ENCODE data around the gene PSIP1.
"Not testable (repeated sequence)": the region's sequence is repeated elsewhere in the genome, so short reads cannot be mapped to it uniquely, and the experiment has no call there.

PSIP1 gene

DNA sequence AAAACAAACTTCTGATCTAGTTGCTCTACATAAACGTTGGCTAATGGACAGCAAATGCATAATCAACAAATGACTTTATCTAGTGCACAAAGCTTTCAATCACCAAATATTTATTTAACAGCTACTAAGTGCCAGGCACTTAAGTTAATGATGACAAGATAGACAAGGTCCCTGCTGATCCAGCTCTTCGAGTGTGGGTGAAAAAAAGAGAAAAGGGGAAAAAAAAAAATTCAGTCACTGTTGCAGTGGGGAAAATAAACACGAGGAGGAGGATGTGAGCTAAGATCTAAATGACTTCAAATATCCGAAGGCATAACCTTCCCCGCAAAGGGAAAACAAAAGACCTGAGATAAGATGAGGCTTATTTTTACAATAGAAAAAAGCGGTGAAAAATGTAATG lies 9.6 kb downstream of the PSIP1 start:
- no peak for DNase-seq

DNA sequence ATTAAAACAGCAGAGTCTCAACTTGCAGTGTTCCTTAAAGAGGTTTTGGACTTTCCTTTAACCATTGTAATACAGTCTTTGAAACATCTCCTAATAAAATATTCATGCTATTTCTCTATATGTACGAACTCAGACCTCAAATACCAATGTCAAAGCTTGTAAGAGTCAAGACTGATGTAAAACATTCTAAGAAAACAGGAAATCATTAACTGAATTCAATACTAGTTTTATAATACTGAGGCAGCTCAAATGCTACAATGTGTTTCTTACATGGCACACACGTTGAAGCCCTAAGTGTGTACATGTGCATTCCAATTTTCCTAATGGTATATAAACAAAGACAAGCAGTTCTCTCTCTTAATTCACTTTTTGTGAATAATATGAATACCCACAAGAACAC lies 11.6 kb downstream of the PSIP1 start:
- no peak for DNase-seq

DNA sequence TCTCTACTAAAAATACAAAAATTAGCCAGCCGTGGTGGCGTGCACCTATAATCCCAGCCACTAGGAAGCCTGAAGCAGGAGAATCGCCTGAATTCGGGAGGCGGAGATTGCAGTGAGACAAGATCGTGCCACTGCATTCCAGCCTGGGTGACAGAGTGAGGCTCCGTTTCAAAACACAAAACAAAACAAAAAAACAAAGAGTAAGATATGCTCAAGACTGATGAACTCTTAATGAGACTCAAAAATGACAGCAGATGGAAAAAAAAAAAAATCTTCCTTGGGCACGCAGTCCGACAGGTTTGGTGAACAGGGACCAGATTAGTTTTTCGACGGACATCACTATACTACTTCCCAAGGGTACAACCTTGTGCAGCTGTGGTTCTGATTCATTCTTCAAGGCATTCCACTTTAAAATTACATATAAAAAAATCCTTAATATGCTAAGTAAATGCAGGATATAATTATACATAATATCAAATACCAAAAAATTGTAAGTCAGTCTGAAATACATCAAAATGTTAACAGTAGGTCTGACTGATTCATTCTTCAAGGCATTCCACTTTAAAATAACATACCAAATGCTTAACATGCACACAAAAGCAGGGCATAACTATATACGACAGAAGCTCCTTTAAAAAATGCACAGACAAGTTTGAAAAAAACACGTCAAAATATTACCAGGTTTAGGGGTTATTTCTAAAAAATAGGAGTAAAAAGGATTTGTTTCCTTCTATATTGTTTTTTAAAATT lies 12.3 kb downstream of the PSIP1 start:
- DNase-seq: no peak

DNA sequence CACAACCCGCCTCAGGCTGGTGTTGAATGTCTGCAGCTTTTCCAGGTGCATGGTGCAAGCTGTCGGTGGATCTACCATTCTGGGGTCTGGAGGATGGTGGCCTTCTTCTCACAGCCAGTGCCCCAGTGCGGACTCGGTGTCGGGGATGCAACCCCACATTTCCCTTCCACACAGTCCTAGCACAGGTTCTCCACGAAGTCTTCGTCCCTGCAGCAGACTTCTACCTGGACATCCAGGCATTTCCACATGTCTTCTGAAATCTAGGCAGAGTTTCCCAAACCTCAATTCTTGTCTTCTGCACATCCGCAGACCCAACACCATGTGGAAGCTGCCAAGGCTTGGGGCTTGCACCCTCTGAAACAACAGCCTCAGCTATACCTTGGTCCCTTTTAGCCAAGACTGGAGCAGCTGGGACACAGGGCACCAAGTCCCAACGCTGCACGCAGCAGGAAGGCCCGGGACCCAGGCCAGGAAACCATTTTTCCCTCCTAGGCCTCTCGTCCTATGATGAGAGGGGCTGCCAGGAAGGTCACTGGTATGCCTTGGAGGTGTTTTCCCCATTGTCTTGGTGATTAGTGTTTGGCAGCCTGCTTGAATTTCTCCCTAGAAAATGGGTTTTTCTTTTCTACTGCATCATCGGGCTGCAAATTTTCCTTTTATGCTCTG lies 18.2 kb downstream of the PSIP1 start:
- no peak for DNase-seq

DNA sequence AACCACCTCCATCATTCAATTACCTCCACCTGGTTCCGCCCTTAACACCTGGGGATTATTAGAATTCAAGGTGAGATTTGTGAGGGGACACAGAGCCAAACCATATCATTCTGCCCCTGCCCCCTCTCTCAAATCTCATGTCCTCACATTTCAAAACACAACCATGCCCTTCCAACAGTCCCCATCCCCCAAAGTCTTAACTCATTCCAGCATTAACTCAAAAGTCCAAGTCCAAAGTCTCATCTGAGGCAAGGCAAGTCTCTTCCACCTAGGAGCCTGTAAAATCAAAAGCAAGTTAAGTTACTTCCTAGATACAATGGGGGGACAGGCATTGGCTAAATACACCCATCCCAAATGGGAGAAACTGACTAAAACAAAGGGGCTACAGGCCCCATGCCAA lies 18.8 kb downstream of the PSIP1 start:
- no peak for DNase-seq

DNA sequence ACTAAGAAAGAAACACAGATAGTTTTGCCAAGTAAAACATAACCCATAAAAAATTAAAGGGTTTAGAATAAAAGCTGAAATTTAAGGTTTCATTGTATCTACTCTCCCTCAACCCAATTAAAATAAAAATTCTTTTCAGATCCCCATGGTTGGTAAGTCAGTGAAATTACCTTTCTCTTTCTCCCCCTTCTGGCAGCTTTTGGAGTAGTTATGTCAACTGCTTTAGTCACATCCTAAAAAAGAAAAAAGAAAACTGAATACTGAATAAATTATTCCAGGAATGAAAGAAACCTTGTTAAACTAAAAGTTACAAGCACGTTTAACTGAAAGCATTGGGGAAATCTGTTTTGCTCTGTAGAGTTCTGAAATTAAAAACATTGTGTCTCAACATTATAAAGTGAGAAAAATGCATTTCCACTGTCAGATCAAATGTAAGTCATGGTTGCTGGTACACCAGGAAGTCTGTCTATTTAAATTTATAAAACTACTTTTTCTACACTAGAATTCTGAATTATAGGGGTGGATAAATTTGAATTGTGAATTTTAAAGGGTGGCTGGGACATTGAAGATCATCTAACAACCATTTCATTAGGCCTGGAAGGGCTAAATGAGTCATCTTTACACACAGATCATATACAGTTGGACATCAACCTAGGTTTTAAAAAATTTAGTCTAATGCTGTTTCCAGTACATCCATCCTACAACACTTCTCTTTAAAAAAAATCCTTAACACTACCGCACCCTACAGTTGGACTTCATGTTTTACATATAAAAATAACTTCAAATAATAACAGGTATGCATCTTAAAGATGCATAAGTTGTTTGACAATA lies 24.7 kb downstream of the PSIP1 start:
- DNase-seq: no peak

DNA sequence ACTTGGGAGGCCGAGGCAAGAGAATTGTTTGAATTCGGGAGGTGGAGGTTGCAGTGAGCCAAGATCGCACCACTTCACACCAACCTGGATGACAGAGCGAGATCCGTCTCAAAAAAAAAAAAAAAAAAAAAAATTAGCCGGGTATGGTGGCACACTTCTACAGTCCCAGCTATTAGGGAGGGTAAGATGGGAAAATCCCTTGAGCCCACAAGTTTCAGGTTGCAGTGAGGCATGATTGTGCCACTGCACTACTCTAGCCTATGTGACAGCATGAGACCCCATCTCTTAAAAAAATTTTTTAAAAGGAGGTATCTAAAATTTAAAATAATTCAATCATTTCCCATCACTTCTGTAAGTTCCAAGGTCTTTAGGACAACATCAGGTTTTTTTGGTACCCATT lies 26.0 kb downstream of the PSIP1 start:
- no peak for DNase-seq

DNA sequence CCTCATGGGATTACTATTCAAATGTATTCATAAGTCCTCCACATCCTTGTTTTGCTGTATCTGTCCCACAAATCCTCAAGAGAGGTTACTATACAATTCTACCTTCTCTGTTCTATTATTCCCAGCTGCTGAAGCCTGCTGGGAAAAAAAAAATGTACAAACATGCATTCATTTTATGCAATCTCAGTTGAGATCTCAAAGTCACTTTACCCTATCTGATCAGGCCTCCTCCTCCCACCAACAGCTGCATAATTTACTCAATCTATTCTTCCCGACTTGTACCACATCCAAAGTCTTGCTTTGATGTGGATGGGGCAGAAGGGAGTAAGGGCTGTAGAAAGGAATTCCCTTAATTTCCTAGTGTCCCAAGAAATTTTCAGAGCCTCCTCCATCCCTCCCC lies 28.6 kb downstream of the PSIP1 start:
- DNase-seq: no peak

DNA sequence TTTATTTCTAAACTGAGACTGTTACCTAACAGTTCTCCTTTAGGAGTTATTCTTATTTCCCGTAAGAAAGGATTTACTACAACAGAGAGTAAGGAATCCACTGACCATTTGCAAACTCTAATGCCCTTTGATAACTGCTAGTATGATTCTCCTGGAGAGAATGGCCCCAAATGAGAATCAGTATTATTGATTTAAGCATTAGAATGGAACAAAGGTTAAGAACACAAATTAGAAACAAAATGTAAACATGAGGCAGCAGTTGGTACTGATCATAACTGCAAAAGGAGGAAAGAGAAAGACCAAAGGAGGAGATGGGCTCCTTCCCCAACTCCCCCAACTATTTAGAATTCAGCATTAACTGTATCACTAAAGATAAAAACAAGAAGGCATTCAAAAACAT lies 30.7 kb downstream of the PSIP1 start:
- DNase-seq: no peak

DNA sequence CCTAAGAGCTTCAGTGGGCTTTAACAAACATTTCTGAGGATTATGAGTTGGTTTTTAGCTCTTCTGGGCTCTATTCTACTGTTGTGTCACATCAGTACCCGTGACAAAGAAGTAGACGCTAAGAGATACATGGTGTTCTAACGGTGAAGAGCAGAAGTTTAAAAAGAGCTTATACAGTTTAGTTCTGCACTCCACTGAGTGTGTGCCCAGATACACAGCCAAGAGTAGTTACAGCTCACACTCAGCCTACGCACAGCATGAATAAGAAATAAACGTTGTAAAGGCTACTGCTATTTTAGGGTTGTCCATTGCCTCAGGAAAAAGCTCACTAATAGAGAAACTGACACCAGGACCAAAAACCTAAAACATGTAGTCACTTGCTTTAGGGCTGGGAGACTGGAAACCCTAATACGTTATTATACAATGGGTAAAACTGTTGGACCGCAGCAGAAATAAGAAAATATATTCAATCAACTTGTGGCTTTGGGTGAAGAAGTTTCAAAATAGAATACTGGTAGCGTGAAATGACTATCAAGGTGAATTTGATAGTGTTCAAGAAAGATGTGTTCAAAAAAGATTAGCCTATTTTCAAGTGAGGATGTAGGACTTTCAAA lies 34.7 kb downstream of the PSIP1 start:
- DNase-seq: no peak

DNA sequence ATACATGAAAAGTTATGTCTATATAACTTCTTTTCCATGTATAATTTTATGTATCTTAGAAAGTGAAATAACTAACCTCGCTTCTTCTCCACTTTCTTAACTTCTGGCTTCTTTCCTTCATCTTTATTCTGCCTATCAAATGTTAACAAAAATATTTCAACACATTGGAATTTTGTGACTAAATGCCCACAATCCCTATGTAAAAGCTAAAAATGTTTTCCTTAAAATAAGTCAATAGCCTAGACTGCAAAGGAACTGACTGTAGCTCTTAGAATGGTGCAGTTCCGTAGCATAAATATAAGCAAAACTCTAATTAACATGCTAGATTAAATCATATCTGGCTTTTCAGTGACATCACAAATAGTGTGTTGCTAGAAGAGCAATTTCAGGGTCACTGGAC lies 40.9 kb downstream of the PSIP1 start:
- DNase-seq: no peak

DNA sequence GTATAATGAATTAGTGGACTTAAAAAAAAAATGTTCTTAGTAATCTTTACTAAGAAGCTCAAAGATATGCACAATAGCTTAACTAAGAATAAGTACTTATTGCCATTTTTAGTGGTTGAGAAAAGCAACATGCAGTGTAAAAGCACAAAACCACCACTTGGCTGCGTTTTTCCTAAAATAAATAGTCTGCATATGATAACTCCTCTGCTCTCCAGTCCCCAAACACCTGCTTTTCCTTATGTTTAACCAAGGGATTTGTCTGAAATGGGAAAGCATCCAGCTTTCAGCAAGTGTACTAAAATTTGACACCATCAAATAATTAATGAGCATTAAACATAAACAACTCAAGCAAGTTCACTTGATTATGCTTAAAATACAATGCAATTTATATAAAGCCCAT lies 41.4 kb downstream of the PSIP1 start:
- no peak for DNase-seq

DNA sequence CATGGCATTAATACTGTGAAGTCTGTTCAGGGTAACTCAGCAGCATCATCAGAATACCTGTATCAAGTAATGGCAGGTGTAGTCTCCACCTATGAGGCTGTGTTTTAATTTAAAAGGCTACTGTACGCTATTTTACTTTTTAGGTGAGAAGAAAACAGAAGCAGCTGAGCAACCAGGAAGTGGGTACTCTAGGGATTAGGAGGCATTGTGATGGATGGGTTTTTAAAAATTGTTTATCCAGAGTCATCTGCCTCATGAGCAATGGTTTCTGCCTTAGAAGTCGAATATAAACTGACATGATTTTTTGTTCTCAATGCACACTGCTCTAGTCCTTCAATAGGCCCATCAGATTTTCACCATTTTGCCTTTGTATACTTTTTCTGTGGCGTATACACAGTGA lies 42.6 kb downstream of the PSIP1 start:
- no peak for DNase-seq

DNA sequence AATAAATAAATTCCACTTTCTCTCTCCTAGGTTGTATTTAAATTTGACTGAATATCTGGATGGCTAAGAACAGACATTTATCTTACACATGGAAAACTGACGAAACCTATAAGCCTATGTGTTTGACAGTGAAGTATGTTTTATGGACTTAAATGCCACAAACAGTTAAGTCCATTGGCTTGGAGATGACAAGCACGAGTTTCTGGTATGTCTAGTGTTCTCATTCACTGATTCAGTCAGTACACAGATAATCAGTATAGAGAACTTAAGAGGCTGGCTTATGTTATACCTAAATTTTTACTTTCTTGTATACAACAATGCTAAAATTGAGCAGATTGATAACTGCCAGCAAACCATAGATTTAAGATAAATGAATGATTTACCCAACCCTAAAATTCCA lies 49.2 kb downstream of the PSIP1 start:
- DNase-seq: no peak

DNA sequence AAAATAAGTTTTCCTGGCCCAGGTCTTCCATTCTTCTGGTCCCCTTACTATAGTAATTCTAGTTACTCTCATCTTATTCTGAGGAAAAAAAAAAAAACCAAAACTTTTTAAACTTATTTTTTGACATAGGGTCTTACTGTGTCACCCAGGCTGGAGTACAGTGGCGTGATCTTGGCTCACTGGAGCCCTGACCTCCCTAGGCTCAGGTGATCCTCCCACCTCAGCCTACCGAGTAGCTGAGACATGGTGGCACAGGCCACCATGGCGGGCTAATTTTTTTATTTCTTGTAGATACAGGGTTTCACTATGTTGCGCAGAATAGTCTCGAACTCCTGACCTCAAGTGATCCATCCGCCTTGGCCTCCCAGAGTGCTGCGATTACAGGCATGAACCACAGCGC lies 49.7 kb downstream of the PSIP1 start:
- DNase-seq: no peak

DNA sequence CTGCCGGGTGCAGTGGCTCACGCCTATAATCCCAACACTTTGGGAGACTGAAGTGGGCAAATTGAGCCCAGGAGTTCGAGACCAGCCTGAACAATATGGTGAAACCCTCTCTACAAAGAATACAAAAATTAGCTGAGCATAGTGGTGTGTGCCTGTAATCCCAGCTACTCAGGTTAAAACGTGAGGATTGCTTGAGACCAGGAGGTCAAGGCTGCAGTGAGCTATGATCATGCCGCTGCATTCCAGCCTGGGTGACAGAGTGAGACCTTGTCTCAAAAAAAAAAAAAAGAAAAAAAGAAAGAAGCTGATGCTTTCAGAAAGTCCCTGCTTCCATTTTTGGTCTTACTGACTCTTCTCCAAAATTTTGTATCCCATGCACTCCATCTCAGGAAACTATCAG lies 56.8 kb downstream of the PSIP1 start:
- no peak for DNase-seq

DNA sequence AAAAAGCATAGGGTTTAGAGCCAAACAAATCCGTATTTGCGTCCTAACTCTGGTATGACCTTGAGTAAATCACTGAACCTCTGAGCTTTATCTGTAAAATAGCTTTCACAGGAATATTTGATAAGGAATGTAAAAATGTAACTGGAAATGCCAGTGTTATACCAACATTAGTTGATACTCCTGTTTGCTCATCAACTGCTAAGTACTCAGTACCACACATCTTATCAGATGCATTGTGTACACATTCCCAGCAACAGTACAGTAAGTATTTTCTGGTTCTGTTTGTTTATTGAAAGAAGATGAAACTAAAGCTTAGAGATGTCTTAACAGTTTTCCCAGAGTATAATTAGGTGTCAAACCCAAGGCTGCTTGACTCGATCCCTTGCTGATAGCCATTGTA lies 66.6 kb downstream of the PSIP1 start:
- no peak for DNase-seq

DNA sequence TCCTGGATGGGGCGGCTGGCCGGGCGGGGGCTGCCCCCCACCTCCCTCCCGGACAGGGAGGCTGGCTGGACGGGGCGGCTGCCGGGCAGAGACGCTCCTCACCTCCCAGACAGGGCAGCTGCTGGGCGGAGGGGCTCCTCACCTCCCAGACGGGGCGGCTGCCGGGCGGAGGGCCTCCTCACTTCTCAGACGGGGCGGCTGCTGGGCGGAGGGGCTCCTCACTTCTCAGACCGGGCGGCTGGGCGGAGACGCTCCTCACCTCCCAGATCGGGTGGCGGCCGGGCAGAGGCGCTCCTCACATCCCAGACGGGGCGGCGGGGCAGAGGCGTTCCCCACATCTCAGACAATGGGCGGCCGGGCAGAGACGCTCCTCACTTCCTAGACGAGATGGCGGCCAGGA lies 68.5 kb downstream of the PSIP1 start:
- not testable (repeated sequence) for DNase-seq

DNA sequence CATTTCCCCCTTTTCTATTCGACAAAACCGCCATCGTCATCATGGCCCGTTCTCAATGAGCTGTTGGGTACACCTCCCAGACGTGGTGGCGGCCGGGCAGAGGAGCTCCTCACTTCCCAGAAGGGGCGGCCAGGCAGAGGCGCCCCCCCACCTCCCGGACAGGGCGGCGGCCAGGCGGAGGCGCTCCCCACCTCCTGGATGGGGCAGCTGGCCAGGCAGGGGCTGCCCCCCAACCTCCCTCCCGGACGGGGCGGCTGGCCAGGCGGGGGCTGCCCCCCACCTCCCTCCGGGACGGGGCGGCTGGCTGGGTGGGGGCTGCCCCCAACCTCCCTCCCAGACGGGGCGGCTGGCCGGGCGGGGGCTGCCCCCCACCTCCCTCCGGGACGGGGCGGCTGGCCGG lies 68.9 kb downstream of the PSIP1 start:
- DNase-seq: not testable (repeated sequence)

DNA sequence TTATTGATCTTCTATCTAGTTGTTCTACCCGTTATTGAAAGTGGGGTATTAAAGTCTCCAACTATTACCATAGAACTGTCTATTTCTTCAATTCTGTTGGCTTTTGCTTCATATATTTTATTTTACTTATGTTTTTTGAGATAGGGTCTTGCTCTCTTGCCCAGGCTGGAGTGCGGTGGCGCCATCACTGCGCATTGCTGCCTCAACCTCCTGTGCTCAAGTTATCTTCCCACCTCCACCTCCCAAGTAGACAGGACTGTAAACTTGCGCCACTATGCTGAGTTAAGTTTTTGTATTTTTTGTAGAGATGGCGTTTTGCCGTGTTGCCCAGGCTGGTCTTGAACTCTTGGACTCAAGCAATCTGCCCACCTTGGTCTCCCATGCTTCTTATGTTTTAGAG lies 71.9 kb downstream of the PSIP1 start:
- no peak for DNase-seq

DNA sequence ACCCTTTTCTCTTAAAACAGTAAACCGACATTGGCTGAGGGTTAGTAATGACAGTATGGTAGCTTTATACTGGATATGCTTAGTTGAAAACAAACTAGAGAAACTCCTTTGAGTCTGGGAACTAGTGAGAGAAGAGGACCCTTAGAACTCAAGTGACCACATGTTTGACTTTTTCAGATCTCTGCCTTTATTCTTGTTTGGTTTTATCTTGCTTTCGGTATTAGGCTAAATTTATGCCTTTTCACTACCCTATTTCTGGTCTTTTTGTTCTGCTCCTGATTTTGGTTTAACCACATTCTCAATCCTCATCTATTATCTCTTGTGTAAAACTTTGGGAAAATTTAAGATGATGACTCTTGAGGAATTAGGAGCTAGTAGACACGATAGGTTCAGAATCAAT lies 77.1 kb downstream of the PSIP1 start:
- DNase-seq: no peak

DNA sequence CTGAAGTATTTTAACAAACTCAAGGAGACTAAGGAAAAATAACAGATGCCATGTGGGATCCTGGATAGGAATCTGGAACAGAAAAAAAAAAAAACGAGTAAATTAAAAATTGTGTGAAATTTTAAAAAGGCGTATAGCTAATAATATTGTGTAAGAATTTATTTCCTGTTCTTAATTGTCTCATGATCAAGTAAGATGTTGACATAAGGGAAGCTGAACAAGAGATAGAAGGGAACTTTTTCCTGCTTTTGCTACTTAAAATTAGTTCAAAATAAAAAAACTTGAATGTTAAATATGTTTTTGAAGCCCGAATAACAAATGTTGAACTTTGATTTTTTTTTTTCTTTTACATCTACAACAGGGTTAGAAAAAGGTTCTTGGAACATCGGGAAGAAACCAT lies 77.6 kb downstream of the PSIP1 start:
- DNase-seq: no peak

All from SIG-M5 (cell line).